ENCODE data around the gene CCNE1. TPM values are rescaled to one million over a fixed set of nuclear protein-coding genes. Genes with fewer than 3 reads are reported as not detected.
"Not testable (repeated sequence)": the region's sequence is repeated elsewhere in the genome, so short reads cannot be mapped to it uniquely, and the experiment has no call there.

CCNE1 gene
- total and polyA plus RNA-seq, 4 donors: 6.3 to 9.9 (median 7.8) TPM

DNA sequence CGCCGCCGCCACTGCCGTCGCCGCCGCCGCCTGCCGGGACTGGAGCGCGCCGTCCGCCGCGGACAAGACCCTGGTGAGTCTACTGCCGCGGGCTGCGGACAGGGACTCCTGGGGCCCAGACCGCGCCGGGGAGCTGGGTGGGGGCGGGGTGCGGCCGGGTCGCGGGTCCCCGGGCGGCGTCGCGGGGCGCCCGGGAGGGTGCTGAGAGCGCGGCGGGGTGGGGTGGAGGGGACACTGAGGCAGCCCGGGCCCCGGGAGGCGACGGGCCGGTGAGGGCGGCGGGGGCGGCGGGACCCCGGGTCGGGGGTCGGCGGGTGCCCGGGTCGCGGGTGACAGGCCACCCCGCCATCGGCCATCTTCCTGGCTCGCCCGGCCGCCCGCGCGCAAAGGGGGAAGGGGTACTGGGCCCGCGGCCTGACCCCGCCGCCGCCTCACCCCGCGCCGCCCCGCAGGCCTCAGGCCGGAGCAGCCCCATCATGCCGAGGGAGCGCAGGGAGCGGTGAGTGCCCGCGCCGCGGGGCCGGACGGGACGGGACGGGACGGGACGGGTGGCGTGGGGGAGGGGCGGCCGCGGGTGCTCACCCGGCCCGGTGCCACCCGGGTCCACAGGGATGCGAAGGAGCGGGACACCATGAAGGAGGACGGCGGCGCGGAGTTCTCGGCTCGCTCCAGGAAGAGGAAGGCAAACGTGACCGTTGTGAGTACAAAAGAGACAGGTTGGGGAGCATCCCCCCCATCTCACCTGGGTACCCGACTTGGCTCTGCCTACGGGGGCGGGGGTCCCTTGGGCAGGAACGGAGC lies 489 bp downstream of the CCNE1 start:
- H3K9me3 ChIP-seq (ENCODE audit: control insufficient read depth, insufficient read depth, low read length): no peaks in the 10 kb centered on the region
- under 1% methylated on average over 92 of the region's 104 CpGs for WGBS (ENCODE audit: insufficient coverage)
- H3K4me1 ChIP-seq (ENCODE audit: control insufficient read depth, insufficient read depth, low read length): peaks cover 12% of the 10 kb centered on the region
- peaks cover 2% of the 10 kb centered on the region for H3K36me3 ChIP-seq (ENCODE audit: control insufficient read depth, insufficient read depth, low read length)
- no peak for DNase-seq (ENCODE audit: low read depth in 4 of 6, low spot score in 6 of 6)
- no peaks in the 10 kb centered on the region for H3K27me3 ChIP-seq (ENCODE audit: control insufficient read depth, insufficient read depth, low read length)
- no peak overlapping the region for H3K4me3 ChIP-seq (ENCODE audit: low read depth, low read length)
- H3K27ac ChIP-seq (ENCODE audit: low read depth, low read length): no peak overlapping the region

DNA sequence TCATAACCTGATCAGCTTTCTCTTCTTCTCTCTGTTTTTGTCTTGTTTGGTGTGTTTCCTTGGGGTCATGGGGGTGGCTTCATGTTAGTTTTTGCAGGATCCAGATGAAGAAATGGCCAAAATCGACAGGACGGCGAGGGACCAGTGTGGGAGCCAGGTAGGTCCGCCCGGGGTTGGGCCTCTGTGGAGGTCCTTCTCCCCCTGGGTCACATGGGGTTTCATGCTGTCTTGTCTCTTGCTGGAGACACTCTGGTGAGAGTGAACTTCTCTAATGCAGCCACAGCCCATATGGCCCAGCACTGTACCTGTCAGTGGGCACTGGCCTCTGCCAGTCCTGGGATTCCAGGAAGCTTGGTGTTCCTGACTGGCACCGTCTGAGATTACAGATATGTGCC lies 1.1 kb downstream of the CCNE1 start:
- H3K4me3 ChIP-seq (ENCODE audit: low read depth, low read length): no peak overlapping the region
- H3K4me1 ChIP-seq (ENCODE audit: control insufficient read depth, insufficient read depth, low read length): peaks cover 12% of the 10 kb centered on the region
- no peaks in the 10 kb centered on the region for H3K27me3 ChIP-seq (ENCODE audit: control insufficient read depth, insufficient read depth, low read length)
- 83% methylated on average over 6 of the region's 6 CpGs for WGBS (ENCODE audit: insufficient coverage)
- no peak overlapping the region for H3K27ac ChIP-seq (ENCODE audit: low read depth, low read length)
- DNase-seq (ENCODE audit: low read depth in 4 of 6, low spot score in 6 of 6): no peak
- no peaks in the 10 kb centered on the region for H3K9me3 ChIP-seq (ENCODE audit: control insufficient read depth, insufficient read depth, low read length)
- peaks cover 2% of the 10 kb centered on the region for H3K36me3 ChIP-seq (ENCODE audit: control insufficient read depth, insufficient read depth, low read length)

DNA sequence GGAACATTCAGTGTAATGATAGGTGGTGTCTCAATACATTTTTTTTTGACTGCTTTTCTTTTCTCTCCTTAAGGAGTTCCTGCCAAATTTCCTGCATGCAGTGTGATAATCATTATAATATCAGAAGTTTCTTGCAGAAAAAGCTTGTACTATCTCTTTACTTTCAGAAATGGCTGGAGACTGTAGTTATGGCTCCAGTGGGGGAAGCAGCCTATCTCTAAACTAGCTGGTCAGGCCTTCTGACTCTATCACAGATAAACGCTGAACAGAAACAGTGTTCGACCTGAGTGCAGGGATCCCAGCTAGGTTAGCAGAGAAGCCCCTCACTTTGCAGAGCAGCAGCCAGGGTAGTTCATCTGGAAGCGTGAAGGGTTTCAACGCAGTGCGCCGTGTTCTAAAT lies 1.9 kb downstream of the CCNE1 start:
- Histone ChIP-seq H3K27ac (ENCODE audit: low read depth, low read length) (no peak overlapping the region), H3K9me3 (ENCODE audit: control insufficient read depth, insufficient read depth, low read length) (no peaks in the 10 kb centered on the region), H3K4me3 (ENCODE audit: low read depth, low read length) (no peak overlapping the region), H3K27me3 (ENCODE audit: control insufficient read depth, insufficient read depth, low read length) (no peaks in the 10 kb centered on the region), H3K36me3 (ENCODE audit: control insufficient read depth, insufficient read depth, low read length) (peaks cover 2% of the 10 kb centered on the region), H3K4me1 (ENCODE audit: control insufficient read depth, insufficient read depth, low read length) (peaks cover 12% of the 10 kb centered on the region)
- DNase-seq (ENCODE audit: low read depth in 4 of 6, low spot score in 6 of 6): no peak
- WGBS (ENCODE audit: insufficient coverage): 89% methylated on average over 2 of the region's 6 CpGs

DNA sequence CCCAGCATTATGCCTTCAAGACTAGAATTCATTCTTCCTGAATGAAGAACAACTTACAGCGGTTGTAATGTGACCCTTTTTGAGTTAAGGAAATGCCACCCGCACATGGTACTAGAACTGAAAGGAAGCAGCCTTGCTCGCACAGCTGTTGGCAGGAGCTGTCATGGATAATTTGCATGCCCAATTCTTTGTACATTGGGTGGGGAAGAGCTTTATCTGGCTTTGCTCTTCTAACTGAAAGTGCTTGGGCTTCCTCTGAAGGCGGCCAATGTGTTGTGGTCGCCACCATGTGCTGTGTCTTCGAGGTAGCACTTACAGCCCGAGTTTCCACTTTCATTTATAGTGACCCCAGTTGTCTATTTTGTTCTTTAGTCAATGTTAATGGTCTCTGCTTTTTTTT lies 3.4 kb downstream of the CCNE1 start:
- Histone ChIP-seq H3K27ac (ENCODE audit: low read depth, low read length) (no peak overlapping the region), H3K36me3 (ENCODE audit: control insufficient read depth, insufficient read depth, low read length) (peaks cover 10% of the 10 kb centered on the region), H3K27me3 (ENCODE audit: control insufficient read depth, insufficient read depth, low read length) (no peaks in the 10 kb centered on the region), H3K9me3 (ENCODE audit: control insufficient read depth, insufficient read depth, low read length) (no peaks in the 10 kb centered on the region), H3K4me1 (ENCODE audit: control insufficient read depth, insufficient read depth, low read length) (peaks cover 12% of the 10 kb centered on the region), H3K4me3 (ENCODE audit: low read depth, low read length) (no peak overlapping the region)
- 81% methylated on average over 4 of the region's 7 CpGs for WGBS (ENCODE audit: insufficient coverage)
- DNase-seq (ENCODE audit: low read depth in 4 of 6, low spot score in 6 of 6): no peak

DNA sequence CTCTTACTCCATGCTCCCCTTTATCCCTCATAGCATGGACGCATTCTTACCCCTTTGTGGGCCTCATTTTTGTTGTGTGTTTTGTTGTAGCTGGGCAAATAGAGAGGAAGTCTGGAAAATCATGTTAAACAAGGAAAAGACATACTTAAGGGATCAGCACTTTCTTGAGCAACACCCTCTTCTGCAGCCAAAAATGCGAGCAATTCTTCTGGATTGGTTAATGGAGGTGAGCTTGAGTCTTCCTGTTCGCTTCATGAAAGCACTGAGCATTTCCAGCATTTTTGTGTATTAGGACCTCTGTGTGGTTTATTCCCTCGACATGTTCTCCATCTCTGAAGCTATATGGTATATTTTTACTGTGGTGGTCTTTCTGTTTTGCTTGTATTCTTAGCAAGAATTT lies 5.5 kb downstream of the CCNE1 start:
- Histone ChIP-seq H3K4me1 (ENCODE audit: control insufficient read depth, insufficient read depth, low read length) (peaks cover 7% of the 10 kb centered on the region), H3K27ac (ENCODE audit: low read depth, low read length) (no peak overlapping the region), H3K36me3 (ENCODE audit: control insufficient read depth, insufficient read depth, low read length) (peaks cover 14% of the 10 kb centered on the region), H3K27me3 (ENCODE audit: control insufficient read depth, insufficient read depth, low read length) (no peaks in the 10 kb centered on the region), H3K9me3 (ENCODE audit: control insufficient read depth, insufficient read depth, low read length) (no peaks in the 10 kb centered on the region), H3K4me3 (ENCODE audit: low read depth, low read length) (no peak overlapping the region)
- 100% methylated on average over 2 of the region's 4 CpGs for WGBS (ENCODE audit: insufficient coverage)
- DNase-seq (ENCODE audit: low read depth in 4 of 6, low spot score in 6 of 6): no peak

DNA sequence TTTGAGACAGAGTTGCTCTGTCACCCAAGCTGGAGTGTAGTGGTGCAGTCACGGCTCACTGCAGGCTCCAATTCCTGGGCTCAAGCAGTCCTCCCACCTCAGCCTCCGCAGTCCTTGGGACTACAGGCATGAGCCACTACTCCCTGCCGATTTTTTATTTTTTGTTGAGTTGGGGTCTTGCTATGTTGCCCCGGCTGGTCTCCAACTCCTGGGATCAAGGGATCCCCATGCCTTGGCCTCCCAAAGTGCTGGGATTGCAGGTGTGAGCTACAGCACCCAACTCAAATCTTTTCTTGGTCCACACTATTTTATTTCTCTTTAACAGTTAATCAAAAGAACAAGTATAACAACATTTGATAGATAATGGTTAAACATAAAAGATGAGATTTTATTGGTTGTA lies 7.5 kb downstream of the CCNE1 start:
- Histone ChIP-seq H3K4me3 (ENCODE audit: low read depth, low read length) (no peak overlapping the region), H3K36me3 (ENCODE audit: control insufficient read depth, insufficient read depth, low read length) (peaks cover 25% of the 10 kb centered on the region), H3K27ac (ENCODE audit: low read depth, low read length) (no peak overlapping the region), H3K9me3 (ENCODE audit: control insufficient read depth, insufficient read depth, low read length) (no peaks in the 10 kb centered on the region), H3K4me1 (ENCODE audit: control insufficient read depth, insufficient read depth, low read length) (no peaks in the 10 kb centered on the region), H3K27me3 (ENCODE audit: control insufficient read depth, insufficient read depth, low read length) (no peaks in the 10 kb centered on the region)
- 100% methylated on average over 3 of the region's 4 CpGs for WGBS (ENCODE audit: insufficient coverage)
- DNase-seq (ENCODE audit: low read depth in 4 of 6, low spot score in 6 of 6): no peak

DNA sequence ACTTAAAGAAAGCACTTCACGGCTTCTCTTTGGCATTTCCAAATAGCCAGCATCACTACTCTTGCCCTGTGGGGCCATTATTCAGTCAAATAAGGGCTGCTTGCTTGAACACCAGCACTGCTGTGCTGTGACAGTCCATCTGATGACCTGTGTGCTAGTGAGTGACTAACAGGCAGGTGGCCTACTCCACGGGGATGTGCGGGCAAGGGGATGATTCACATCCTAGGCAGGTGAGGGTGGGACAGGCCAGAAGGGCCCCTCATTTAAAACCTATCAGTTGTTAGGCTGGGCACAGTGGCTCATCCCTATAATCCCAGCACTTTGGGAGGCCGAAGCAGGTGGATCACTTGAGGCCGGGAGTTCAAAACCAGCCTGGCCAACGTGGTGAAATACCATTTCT lies 8.2 kb downstream of the CCNE1 start:
- H3K27me3 ChIP-seq (ENCODE audit: control insufficient read depth, insufficient read depth, low read length): no peaks in the 10 kb centered on the region
- no peak for DNase-seq (ENCODE audit: low read depth in 4 of 6, low spot score in 6 of 6)
- 100% methylated on average over 3 of the region's 6 CpGs for WGBS (ENCODE audit: insufficient coverage)
- no peaks in the 10 kb centered on the region for H3K4me1 ChIP-seq (ENCODE audit: control insufficient read depth, insufficient read depth, low read length)
- H3K4me3 ChIP-seq (ENCODE audit: low read depth, low read length): no peak overlapping the region
- no peak overlapping the region for H3K27ac ChIP-seq (ENCODE audit: low read depth, low read length)
- H3K9me3 ChIP-seq (ENCODE audit: control insufficient read depth, insufficient read depth, low read length): no peaks in the 10 kb centered on the region
- peaks cover 25% of the 10 kb centered on the region for H3K36me3 ChIP-seq (ENCODE audit: control insufficient read depth, insufficient read depth, low read length)

DNA sequence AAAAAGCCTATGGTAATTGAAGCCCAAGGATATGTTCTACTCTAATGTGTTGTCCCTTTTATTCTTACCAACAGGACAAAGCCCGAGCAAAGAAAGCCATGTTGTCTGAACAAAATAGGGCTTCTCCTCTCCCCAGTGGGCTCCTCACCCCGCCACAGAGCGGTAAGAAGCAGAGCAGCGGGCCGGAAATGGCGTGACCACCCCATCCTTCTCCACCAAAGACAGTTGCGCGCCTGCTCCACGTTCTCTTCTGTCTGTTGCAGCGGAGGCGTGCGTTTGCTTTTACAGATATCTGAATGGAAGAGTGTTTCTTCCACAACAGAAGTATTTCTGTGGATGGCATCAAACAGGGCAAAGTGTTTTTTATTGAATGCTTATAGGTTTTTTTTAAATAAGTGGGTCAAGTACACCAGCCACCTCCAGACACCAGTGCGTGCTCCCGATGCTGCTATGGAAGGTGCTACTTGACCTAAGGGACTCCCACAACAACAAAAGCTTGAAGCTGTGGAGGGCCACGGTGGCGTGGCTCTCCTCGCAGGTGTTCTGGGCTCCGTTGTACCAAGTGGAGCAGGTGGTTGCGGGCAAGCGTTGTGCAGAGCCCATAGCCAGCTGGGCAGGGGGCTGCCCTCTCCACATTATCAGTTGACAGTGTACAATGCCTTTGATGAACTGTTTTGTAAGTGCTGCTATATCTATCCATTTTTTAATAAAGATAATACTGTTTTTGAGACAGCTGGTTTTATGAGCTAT lies 12.0 kb downstream of the CCNE1 start:
- no peaks in the 10 kb centered on the region for H3K9me3 ChIP-seq (ENCODE audit: control insufficient read depth, insufficient read depth, low read length)
- H3K4me1 ChIP-seq (ENCODE audit: control insufficient read depth, insufficient read depth, low read length): no peaks in the 10 kb centered on the region
- peaks cover 24% of the 10 kb centered on the region for H3K36me3 ChIP-seq (ENCODE audit: control insufficient read depth, insufficient read depth, low read length)
- no peak overlapping the region for H3K27ac ChIP-seq (ENCODE audit: low read depth, low read length)
- H3K4me3 ChIP-seq (ENCODE audit: low read depth, low read length): no peak overlapping the region
- no peaks in the 10 kb centered on the region for H3K27me3 ChIP-seq (ENCODE audit: control insufficient read depth, insufficient read depth, low read length)
- no peak for DNase-seq (ENCODE audit: low read depth in 4 of 6, low spot score in 6 of 6)
- WGBS (ENCODE audit: insufficient coverage): 86% methylated on average over 7 of the region's 20 CpGs

DNA sequence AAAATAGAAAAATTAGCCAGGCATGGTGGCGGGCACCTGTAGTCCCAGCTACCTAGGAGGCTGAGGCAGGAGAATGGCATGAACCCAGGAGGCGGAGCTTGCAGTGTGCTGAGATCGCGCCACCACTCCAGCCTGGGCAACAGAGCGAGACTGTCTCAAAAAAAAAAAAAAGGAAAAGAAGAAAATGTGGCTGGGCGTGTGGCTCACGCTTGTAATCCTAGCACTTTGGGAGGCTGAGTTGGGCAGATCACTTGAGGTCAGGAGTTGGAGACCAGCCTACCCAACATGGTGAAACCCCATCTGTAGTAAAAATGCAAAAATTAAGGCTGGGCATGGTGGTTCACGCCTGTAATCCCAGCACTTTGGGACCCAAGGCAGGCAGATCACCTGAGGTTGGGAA lies 13.5 kb downstream of the CCNE1 start:
- H3K27me3 ChIP-seq (ENCODE audit: control insufficient read depth, insufficient read depth, low read length); H3K4me1 ChIP-seq (ENCODE audit: control insufficient read depth, insufficient read depth, low read length); H3K9me3 ChIP-seq (ENCODE audit: control insufficient read depth, insufficient read depth, low read length); H3K27ac ChIP-seq (ENCODE audit: low read depth, low read length); H3K4me3 ChIP-seq (ENCODE audit: low read depth, low read length); DNase-seq (ENCODE audit: low read depth in 4 of 6, low spot score in 6 of 6): not testable (repeated sequence)
- WGBS (ENCODE audit: insufficient coverage): 96% methylated on average over 4 of the region's 8 CpGs
- peaks cover 17% of the 10 kb centered on the region for H3K36me3 ChIP-seq (ENCODE audit: control insufficient read depth, insufficient read depth, low read length)
